GM18858 (cell line): ENCODE data around the gene MUC12.
A peak's percentile ranks its signal among the peaks of the same experiment; 100 is the strongest.

Experiments used
- ATAC-seq: cut with Tn5 transposase; IDR thresholded peaks from one replicate; pipeline ENCODE4 v1.9.1; 2021; ENCODE audit not compliant: unreplicated experiment

The MUC12 gene

GRCh38 chr7:100952641-100953040 is 16.7 kb upstream of the MUC12 start:
- ATAC-seq = no peak

- ATAC-seq = no peak
Measured at GRCh38 chr7:100957832-100958421, 11.4 kb upstream of the MUC12 start.

GRCh38 chr7:100959894-100960293 is 9.5 kb upstream of the MUC12 start:
- no peak for ATAC-seq

- ATAC-seq = no peak
Measured at GRCh38 chr7:100962537-100962936, 6.8 kb upstream of the MUC12 start.

GRCh38 chr7:100963386-100963785 is 6.0 kb upstream of the MUC12 start:
- no peak for ATAC-seq

- no peak for ATAC-seq
Measured at GRCh38 chr7:100963874-100964273, 5.5 kb upstream of the MUC12 start.

- ATAC-seq = no peak
Measured at GRCh38 chr7:100964630-100965029, 4.7 kb upstream of the MUC12 start.

GRCh38 chr7:100965045-100965722 is 4.2 kb upstream of the MUC12 start:
- no peak for ATAC-seq

GRCh38 chr7:100965723-100966541 is 3.4 kb upstream of the MUC12 start:
- ATAC-seq = peak; percentile 51

- no peak for ATAC-seq
Measured at GRCh38 chr7:100966542-100967291, 2.6 kb upstream of the MUC12 start.

- no peak for ATAC-seq
Measured at GRCh38 chr7:100967292-100967863, 2.0 kb upstream of the MUC12 start.

- no peak for ATAC-seq
Measured at GRCh38 chr7:100968031-100968430, 1.3 kb upstream of the MUC12 start.

GRCh38 chr7:100968650-100969049 is 715 bp upstream of the MUC12 start:
- ATAC-seq = no peak

GRCh38 chr7:100971111-100972001 is 2.0 kb downstream of the MUC12 start:
- no peak for ATAC-seq

- ATAC-seq = no peak
Measured at GRCh38 chr7:100972002-100972347, 2.6 kb downstream of the MUC12 start.

- no peak for ATAC-seq
Measured at GRCh38 chr7:100974021-100974420, 4.7 kb downstream of the MUC12 start.

GRCh38 chr7:100975371-100975821 is 6.0 kb downstream of the MUC12 start:
- no peak for ATAC-seq

GRCh38 chr7:100978300-100978699 is 8.9 kb downstream of the MUC12 start:
- no peak for ATAC-seq

GRCh38 chr7:100983451-100984187 is 14.3 kb downstream of the MUC12 start:
- ATAC-seq = no peak
